NCI-H1105 (cell line): ENCODE results near the gene GPHA2.
A peak's percentile ranks its signal among the peaks of the same experiment; 100 is the strongest.

Experiments used
- DNase-seq: peaks from one replicate; lab custom pipeline; 2025; lab: John Stamatoyannopoulos, UW

The GPHA2 gene

DNA sequence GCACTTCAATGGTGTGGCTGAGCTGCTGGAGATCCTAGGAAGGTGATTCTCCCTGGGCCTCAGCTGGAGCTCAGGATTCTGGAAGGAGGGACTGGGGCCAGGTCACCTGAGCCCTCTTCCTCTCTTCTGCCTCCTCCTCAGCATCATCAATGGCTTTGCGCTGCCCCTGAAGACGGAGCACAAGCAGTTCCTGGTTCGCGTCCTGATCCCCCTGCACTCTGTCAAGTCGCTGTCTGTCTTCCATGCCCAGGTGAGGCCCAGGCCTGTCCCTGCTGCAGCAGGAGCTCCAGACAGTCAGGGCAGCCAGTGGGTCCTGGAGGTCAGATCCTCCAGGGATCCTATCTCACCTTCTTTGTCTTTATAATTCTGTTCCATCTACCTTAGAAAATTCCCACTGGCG is 5.4 kb downstream of the GPHA2 start:
- no peak for DNase-seq

- DNase-seq: no peak
These were observed 6.1 kb downstream of the GPHA2 start for GRCh38 chr11:64929625-64930024.

- DNase-seq: no peak
These were observed 6.7 kb downstream of the GPHA2 start for GRCh38 chr11:64928957-64929356.

- DNase-seq: no peak
These were observed 9.0 kb downstream of the GPHA2 start for GRCh38 chr11:64926689-64927088.

DNA sequence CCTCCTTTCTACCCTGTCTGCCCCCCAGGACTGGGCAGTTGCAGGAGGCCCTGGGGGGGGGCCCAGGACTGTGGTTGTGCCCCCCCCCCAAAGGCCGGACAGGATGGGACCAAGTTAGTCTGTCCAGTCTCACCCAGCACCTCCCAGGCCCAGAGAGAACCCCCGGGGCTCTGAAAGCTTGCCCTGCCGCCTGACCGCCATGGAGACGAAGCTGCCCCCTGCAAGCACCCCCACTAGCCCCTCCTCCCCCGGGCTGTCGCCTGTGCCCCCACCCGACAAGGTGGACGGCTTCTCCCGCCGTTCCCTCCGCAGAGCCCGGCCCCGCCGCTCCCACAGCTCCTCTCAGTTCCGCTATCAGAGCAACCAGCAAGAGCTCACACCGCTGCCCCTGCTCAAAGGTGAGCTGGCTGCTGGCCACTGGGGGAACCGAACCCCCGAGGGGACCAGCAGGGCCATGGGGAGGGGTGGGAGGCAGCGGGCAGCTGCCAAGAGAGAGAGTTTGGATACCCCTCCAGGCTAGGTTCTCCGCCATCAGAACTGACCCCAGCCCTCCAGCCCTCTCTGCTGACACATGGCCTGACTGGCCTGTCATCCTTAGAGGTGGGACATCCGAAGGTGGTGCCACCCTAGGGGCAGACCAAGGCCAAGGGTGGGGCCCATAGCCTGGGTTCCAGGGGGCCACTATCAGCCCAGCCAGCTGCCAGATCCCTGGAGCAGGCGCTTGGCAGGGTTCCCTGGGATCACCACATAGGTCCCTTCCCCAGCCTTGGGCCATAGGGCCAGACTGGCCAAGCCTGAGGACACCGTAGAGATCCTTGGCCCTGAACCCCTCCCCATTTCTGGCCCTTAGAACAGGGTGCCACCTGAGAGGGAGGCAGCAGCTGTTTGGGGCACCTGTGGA is 9.9 kb downstream of the GPHA2 start:
- no peak for DNase-seq

GRCh38 chr11:64924910-64925284 is 10.8 kb downstream of the GPHA2 start:
- DNase-seq: no peak

DNA sequence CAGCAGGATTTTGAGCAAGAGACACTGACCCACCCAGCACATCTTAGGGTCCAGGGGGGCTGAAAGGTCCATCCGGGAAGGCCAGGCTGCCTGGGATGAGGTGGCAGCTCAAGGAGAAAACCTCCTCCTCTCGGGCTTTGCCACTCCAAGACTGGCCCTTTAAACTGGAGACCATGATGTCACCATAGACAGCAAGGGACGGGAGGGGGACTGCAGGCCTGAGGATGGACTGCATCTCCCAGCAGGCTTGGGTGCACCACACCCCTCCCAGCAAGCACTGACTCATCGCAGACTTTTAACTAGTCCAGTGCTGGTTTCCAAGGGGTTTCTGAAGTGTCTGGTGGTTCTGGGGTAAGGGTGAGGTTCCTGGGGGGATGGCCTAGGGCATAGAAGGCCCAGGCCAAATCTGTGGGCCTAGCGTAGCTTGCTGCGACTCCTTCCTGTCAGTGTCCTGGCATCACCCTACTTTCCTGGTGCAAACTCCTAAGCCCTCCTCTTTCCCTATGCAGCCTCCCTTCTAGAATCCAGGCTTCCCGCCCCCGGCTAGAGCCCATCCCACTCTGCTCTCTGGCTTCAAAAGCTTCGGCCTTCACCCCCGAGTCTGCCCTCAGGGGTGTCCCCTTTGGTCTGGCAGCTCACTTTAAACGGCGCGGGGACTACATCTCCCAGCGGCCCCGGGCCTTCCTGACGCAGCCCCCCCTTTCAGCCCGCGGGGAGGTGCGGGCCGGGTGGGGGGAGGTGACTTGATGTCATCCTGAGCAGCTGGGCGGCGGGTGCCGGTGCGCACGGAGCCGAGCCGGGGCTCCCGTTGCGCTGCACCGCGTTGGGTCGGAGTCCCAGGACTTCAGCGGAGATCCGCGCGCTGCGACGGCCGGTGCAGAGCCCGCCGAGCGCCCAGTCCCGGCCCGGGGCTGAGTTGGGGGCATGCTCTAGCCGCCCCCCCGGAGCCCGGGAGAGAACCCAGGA is 11.5 kb downstream of the GPHA2 start, which contains the start of gene PPP2R5B:
Gene PPP2R5B, plus strand, starts transcription at position 746 of the 966 bp plus-strand sequence. CDS start 1,046 bp downstream, outside the sequence.
- DNase-seq: peak; percentile 81

GRCh38 chr11:64923151-64923661 is 12.5 kb downstream of the GPHA2 start:
- DNase-seq: no peak

DNA sequence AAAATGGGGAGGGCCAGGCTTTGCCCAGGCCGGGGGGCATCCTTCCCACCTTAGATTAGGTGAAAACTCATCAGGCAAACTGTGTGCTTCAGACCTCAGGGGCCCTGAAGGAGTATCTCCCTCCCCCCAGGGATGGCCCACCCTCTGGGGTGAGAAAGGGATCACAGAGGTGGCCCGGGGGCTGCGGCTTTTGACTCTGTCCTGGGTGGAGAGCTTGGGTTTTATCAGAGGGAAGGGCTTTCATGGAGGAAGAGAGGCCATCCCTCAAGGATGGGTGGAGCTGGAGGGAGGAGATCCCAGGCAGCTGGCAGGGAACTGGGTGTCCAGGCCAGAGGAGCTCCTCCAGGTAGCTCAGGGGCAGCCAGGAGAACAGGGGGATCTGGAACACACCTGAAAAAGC is 14.3 kb downstream of the GPHA2 start:
- no peak for DNase-seq

DNA sequence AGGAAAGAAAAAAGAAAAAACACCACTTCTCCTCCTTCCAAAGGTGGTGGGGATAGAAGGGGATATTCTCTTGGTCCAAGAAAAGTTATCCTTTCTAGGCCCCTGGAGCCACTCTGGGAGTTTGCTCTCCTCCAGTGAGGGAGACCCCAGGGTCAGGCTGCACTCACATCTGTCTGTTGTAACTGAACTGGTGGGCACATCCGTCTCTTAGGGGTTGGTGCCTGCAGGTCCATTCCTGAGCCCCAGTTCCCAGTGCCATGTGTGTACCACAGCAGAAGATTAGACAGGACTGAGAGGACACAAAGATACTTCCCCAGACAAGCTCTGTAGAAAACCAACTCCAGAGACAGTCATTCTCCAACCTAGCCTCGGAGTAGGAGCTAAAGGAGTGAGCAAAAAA is 15.6 kb downstream of the GPHA2 start:
- DNase-seq: no peak

DNA sequence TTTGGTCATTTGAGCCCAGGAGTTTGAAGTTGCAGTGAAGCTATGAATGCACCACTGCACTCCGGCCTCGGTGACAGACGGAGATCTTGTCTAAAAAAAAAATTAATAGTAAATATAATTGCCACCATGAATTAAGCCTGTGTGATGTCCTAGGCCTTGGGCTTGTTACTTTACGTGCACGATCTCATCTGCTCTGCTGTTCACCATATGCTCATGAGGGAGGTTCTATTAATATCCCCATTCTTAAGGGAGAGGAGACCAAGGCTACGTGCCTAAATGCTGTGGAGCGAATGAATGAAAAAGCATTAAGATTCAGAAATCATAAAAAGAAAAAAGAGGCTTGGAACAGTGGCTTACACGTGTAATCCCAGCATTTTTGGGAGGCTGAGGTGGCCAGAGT is 16.1 kb downstream of the GPHA2 start:
- no peak for DNase-seq

- no peak for DNase-seq
These were observed 17.7 kb downstream of the GPHA2 start for GRCh38 chr11:64918017-64918416.

GRCh38 chr11:64917663-64917995 is 18.1 kb downstream of the GPHA2 start:
- DNase-seq: no peak

DNA sequence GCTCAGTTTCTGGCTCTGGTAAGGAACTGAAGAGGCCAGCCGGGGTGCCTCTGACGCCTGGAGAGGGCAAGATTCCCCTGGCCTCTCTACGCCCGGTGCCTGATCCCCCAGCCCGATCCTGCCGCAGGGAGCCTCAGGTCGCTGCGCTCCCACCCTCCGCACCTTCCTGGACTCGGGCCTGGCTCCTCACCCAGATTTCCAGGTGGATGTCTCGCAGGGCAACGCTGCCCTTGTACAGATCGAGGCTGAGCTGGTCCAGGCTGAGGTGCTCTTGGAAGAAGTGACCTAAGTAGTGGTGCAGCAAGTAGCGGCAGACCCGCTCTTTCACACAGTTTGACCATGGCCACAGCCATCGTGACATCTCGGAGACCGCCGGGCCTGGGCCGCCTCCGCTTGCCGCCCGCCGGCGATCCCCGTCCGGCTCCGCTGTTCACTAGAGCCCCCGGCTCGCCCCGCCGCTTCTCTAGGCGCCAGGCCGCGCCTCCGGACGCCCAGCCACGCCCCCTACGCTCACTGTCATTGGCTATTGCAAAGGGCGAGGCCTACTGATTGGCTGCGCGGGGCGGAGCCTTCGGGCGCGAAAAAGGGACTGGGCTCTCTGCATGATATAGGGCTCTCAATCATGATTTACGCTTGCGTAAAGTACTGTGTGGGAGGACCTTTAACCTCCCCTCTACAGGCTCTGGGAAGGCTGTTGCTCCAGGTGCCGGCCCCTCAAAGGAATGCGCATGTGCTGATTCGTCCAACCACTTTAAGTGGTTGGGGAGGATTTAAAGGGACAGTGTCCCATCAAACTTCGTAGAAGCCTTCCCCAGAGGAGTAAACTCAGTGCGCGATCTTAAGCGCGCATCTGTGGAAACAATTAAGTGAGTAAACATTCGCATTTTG is 18.7 kb downstream of the GPHA2 start, which contains the start of gene ATG2A:
Gene ATG2A, minus strand, starts transcription at position 435 of the 888 bp plus-strand sequence. Its CDS starts 74 bp downstream, at position 361.
- DNase-seq: peak; percentile 99

DNA sequence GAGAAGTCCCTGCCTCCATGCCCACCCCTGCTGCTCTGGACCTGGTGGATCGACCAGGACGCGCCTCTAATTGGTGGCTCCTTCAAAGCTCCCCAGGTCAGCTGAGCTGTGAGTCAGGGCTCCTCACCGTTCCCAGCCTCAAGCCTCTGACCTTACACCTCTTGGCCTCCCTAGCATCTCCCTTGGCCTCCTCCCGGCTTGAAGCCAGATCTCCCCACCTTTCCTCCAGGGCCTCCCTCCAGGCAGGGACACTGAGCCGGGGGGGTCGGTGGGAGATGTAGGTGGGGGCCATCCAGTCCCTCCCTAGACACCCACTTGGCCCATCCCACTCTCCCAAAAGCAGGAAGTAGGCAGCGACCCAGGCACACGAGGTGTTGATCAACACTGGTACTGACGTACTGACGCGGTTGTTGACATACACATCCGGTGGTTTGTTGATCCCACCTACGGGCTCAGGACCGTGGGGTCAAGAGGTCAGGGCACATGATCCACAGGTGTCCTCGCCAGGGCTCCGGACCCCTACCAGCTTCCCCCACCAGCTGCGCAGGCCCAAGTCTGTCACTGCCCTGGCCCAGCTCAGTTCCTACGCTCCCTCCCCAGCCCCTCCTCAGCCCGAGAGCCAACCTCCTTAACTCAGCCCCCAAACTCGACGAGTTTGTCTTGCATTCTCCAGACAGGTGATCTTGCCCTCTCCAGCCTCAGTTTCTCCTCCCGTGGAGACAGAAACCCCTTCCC is 19.5 kb downstream of the GPHA2 start:
- no peak for DNase-seq

- no peak for DNase-seq
These were observed 20.3 kb downstream of the GPHA2 start for GRCh38 chr11:64915376-64915887.

DNA sequence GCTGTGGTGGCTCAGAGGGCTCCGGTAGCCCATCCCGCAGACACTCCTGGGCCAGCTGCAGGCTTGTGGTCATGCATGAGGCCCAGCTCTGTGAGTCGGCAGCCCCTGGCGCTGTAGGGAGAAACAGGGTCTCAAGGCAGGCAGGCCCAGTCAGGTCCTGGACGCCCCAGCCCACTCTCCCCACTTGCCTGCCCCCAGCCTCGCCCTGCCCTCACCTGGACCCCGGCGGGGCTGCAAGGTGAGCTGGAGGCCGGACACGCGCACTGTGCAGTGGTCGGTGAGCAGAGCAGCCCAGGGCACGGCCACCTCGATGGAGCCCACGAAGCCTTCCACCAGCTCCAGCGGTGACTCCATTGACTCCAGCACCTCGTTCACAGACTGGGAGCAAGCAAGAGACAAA is 21.6 kb downstream of the GPHA2 start:
- DNase-seq: no peak

DNA sequence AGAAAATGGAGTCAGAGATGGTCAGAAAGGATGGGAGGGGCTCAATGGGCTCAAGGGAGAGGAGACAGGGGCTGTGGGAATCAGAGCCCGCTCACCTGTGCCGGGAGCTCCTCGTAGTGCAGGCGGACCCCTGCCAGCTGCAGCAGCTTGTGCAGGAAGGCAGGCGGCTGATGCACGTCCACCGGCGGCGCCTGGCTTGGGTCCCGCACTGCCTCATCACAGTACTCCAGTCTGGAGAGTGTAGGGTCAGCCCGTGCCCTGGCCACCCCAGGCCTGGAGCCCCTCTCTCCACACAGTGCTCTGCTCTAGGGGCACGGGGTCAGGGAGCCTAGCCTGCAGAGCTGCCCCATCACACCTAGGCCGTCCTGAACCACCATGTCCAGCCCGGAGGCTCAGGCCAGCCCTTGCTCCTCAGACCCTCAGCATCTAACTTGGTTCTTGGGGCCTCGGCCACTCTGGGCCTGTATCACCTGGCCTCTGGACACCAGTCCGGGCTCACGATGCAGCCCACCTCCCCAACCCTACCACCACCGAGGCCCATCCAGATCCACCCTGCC is 22.4 kb downstream of the GPHA2 start:
- DNase-seq: no peak

GRCh38 chr11:64911689-64912088 is 24.0 kb downstream of the GPHA2 start:
- DNase-seq: no peak

DNA sequence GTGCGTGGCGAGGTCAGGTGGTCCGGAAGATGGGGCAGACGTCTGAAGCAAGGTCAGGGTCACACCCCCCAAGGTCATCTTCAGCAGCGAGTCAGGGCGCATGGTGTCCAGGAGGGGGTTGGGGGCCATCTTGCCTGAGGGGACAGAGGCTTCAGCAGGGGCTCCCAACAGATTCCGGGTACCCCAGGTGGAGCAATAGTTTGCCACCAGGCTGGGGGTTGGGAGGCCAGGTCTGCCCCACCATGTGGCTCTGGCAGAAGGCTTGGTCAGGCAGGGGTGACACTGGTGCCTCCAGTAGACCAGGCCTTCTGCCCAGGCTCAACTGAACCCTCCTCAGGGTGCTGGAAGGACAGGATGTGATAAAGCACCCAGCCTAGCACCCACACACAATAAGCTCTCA is 24.6 kb downstream of the GPHA2 start:
- DNase-seq: no peak
